Mesodermal cell (in vitro differentiated cells): ENCODE measurements around the gene RIPOR2.
"Not testable (repeated sequence)": the region's sequence is repeated elsewhere in the genome, so short reads cannot be mapped to it uniquely, and the experiment has no call there.

ENCODE experiments used
- H3K27ac ChIP-seq: 2 replicates; pipeline ENCODE4 v1.7.0; 2013; ENCODE audit warnings: mild to moderate bottlenecking, low read depth, low read length, moderate library complexity; ENCODE audit not compliant: severe bottlenecking
- H3K36me3 ChIP-seq: 2 replicates; pipeline ENCODE4 v1.7.1; 2013; ENCODE audit warnings: mild to moderate bottlenecking, low read length, moderate library complexity; ENCODE audit not compliant: control insufficient read depth, insufficient read depth
- H3K4me1 ChIP-seq: one replicate; pipeline ENCODE4 v1.7.1; 2013; ENCODE audit warnings: mild to moderate bottlenecking, low read length; ENCODE audit not compliant: insufficient read depth, control insufficient read depth, poor library complexity, severe bottlenecking
- H3K4me3 ChIP-seq: 2 replicates; pipeline ENCODE4 v1.7.0; 2013; ENCODE audit warnings: low read length, control low read depth, mild to moderate bottlenecking; ENCODE audit not compliant: insufficient read depth, poor library complexity, severe bottlenecking; ENCODE audit errors: extremely low read depth
- H3K9me3 ChIP-seq: 2 replicates; pipeline ENCODE4 v1.7.1; 2013; ENCODE audit warnings: mild to moderate bottlenecking, low read length, moderate library complexity; ENCODE audit not compliant: control insufficient read depth
- WGBS, 2 experiments: methylation state at CpG; one replicate each; pipeline ENCODE4 v1.1.5; 2013; ENCODE audit warnings: missing lambda C conversion rate in 2 of 2; ENCODE audit not compliant: insufficient coverage in 2 of 2; 5-methylcytosine and 5-hydroxymethylcytosine counted together

The RIPOR2 gene

GRCh38 chr6:24933266-24933665 is 2.5 kb downstream of the RIPOR2 start:
- 83 to 100% methylated on average over 2 of the region's 3 CpGs for WGBS, 2 experiments
- Histone ChIP-seq H3K9me3 (no peaks in the 10 kb centered on the region), H3K4me3 (no peak overlapping the region), H3K36me3 (no peaks in the 10 kb centered on the region), H3K27ac (no peak overlapping the region), H3K4me1 (peaks cover 25% of the 10 kb centered on the region)

- Histone ChIP-seq H3K36me3 (no peaks in the 10 kb centered on the region), H3K4me3 (no peak overlapping the region), H3K27ac (peak overlapping the region; percentile 47), H3K9me3 (no peaks in the 10 kb centered on the region), H3K4me1 (peaks cover 30% of the 10 kb centered on the region)
- WGBS, 2 experiments, result 86% methylated on average over 1 of the region's 3 CpGs; no CpG with 5 or more reads in 1 of the 2 experiments
Measured at GRCh38 chr6:24932832-24933231, 2.9 kb downstream of the RIPOR2 start.

DNA sequence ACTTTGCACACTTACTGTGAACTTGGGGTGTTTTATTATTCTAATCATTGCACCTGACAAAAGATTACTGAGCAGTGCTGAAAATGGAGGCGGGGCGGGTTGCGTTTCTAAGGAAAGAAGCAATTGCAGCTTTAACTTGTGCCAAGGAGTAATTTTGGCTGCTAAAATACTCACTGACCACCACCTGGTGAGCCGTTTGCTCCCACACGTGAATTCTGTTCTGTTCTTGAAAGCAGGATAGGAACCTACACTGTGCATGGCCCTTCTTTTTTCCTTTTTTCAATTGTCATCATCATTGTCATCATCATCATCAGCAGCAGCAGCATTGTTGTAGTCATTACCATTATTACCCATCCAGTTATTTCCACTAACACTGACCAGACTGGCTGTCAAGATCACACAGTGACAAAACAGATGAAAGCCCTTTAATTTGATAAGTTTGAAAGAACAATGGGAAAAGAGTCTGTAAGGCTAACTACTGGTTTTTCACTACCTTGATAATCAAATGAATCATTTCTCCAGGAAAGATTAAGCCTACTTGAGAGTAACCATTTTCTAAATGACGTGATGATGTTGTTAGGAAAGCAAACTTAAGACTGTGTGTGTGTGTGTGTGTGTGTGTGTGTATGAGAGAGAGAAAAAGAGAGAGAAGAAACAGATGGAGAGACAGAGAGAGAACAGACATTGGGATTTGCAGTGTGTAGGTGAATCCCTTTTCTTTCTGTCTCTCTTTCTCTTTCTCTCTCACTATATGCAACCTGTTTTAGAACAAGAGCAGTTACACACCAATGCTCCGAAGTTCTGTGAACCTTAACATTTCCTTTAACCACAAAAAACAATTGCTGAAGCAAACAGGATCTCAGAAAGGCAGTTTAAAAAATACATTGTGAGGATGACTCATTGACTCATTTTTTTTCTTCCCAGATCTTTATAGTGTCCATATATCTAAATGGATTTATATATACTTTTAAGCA is 3.8 kb downstream of the RIPOR2 start:
- WGBS, 2 experiments, result 67 to 80% methylated on average over 7 of the region's 7 CpGs
- Histone ChIP-seq H3K36me3 (no peaks in the 10 kb centered on the region), H3K27ac (peak overlapping the region; percentile 72), H3K4me1 (peaks cover 30% of the 10 kb centered on the region), H3K4me3 (no peak overlapping the region), H3K9me3 (no peaks in the 10 kb centered on the region)

- H3K27ac ChIP-seq, result peak overlapping the region; percentile 72
- no peaks in the 10 kb centered on the region for H3K9me3 ChIP-seq
- no peak overlapping the region for H3K4me3 ChIP-seq
- H3K4me1 ChIP-seq, result peaks cover 33% of the 10 kb centered on the region
- H3K36me3 ChIP-seq, result no peaks in the 10 kb centered on the region
Measured at GRCh38 chr6:24931296-24931695, 4.5 kb downstream of the RIPOR2 start.

DNA sequence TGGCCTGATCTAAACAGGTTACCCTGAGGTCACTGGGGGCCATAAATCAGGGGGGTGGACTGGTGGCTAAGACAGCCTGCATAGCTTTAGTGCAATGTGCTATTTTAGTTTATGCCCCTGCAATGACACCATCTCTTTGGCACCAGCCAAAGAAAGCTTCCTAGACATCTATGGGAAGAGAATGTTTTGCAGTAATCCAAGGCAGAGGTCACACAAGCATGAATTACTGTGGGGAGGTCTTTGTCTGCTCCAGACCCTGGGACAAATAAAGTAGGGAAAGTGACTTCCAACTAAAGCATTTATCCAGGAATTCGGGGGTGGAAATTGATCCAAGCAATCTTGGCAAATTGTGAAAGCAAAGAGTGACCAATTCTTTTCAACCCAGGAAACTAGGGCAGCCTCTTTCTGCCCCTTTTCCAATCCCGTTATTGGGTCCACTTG is 5.3 kb downstream of the RIPOR2 start:
- no peak overlapping the region for H3K4me3 ChIP-seq
- no peaks in the 10 kb centered on the region for H3K36me3 ChIP-seq
- H3K27ac ChIP-seq, result peak overlapping the region; percentile 72
- no peaks in the 10 kb centered on the region for H3K9me3 ChIP-seq
- 50% methylated on average over 1 of the region's 2 CpGs; no CpG with 5 or more reads in 1 of the 2 experiments for WGBS, 2 experiments
- peaks cover 36% of the 10 kb centered on the region for H3K4me1 ChIP-seq

DNA sequence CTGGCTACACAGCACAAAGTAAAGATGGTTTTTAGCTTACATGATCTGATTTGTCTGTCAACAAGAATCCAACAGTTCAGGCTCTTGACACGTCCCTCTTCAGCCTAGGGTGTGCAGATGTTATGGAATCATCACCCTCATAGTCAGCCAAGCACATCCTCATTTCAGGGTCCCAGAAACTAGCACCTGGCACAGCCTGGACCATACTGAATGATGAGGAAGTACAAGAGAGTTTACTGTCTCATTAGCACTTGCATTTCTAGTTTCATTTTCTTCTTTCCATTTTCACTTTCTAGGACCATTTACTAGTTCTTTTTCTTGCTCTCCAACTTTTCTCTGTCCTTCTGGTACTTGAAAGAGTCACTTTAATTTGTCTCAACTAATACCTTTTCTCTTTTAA is 6.5 kb downstream of the RIPOR2 start:
- WGBS, 2 experiments, result 83 to 86% methylated on average over 1 of the region's 1 CpG
- H3K36me3 ChIP-seq, result no peaks in the 10 kb centered on the region
- H3K4me1 ChIP-seq, result peaks cover 41% of the 10 kb centered on the region
- no peak overlapping the region for H3K4me3 ChIP-seq
- no peak overlapping the region for H3K27ac ChIP-seq
- H3K9me3 ChIP-seq, result no peaks in the 10 kb centered on the region

DNA sequence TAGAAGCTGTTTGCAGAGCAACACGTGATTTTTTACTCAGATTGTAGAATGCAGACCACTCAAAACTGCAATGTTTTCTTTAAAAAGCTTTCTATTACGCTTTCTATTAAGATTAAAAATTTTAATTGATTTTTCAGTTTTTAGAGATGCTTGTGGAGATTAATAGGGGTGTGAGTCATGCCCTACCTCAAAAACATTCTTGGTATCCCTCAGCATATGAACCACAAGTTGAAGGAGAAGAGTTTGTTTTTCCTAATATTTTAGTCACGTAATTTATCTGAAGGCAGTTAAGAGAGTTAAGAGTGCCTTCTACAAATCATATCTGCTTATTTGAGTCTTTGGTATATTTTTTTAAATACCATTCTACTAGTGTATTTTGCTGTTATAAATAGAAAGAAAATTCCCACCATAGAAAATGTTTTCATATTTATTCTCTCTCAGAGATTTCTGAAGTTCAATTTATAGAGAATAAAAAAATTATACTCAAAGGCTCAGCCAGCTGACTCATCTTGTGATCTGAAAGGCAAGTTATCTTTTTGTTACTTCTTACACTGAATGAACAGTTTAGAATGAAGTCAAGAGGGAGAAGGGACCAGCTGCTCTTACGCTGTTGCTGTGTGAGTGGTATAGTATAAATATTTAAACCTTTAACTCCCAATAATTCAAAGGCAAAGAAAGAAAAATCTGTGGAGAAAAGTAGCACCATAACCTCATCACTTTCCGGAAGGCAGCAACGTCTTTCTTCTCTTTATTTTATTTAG is 7.6 kb downstream of the RIPOR2 start:
- H3K4me3 ChIP-seq, result no peak overlapping the region
- H3K4me1 ChIP-seq, result peaks cover 41% of the 10 kb centered on the region
- no peaks in the 10 kb centered on the region for H3K36me3 ChIP-seq
- WGBS, 2 experiments, result no CpG with 5 or more reads among the region's 6 CpGs
- H3K27ac ChIP-seq, result no peak overlapping the region
- H3K9me3 ChIP-seq, result no peaks in the 10 kb centered on the region

- whole genome bisulfite sequencing, 2 experiments, result 94 to 100% methylated on average over 2 to 3 of the region's 3 CpGs
- no peaks in the 10 kb centered on the region for H3K36me3 ChIP-seq
- H3K4me1 ChIP-seq, result peaks cover 38% of the 10 kb centered on the region
- H3K27ac ChIP-seq, result no peak overlapping the region
- no peak overlapping the region for H3K4me3 ChIP-seq
- no peaks in the 10 kb centered on the region for H3K9me3 ChIP-seq
Measured at GRCh38 chr6:24927277-24927955, 8.3 kb downstream of the RIPOR2 start.

- H3K4me1 ChIP-seq, result peaks cover 36% of the 10 kb centered on the region
- H3K9me3 ChIP-seq, H3K4me3 ChIP-seq, H3K36me3 ChIP-seq, H3K27ac ChIP-seq: not testable (repeated sequence)
- WGBS, 2 experiments, result 100% methylated on average over 1 of the region's 3 CpGs; no CpG with 5 or more reads in 1 of the 2 experiments
Measured at GRCh38 chr6:24926647-24927046, 9.1 kb downstream of the RIPOR2 start.

DNA sequence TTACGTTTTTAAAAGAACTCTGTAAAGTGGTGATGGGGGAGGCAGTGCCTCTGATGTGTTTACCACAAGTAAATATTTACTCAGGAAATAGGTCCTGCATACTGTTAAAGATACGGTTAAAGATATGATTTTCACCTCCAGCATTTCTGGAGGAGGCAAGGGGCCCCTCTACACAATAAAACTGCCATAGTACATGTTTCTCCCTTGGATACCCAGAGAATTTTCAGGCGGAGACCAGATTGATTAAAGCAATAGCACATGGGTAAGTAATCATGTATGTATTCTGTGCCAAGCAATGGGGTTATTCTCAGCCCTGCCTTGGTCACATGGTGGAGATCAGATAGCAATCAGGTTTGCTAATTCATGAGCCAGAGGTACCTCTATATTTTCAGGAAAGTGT is 9.6 kb downstream of the RIPOR2 start:
- peaks cover 32% of the 10 kb centered on the region for H3K4me1 ChIP-seq
- no peaks in the 10 kb centered on the region for H3K36me3 ChIP-seq
- H3K4me3 ChIP-seq, result no peak overlapping the region
- WGBS, 2 experiments, result 62% methylated on average over 2 of the region's 3 CpGs; no CpG with 5 or more reads in 1 of the 2 experiments
- H3K9me3 ChIP-seq, result no peaks in the 10 kb centered on the region
- no peak overlapping the region for H3K27ac ChIP-seq
